Measurements from ENCODE around the gene UBE2N. TPM values are rescaled to one million over a fixed set of nuclear protein-coding genes. Genes with fewer than 3 reads are reported as not detected.

UBE2N gene
- total RNA-seq, 1 donor from 2014 or later, result 118 TPM

- no peak for DNase-seq (ENCODE audit: low read depth in 2 of 2)
These were observed 83.7 kb downstream of the UBE2N start for GRCh38 chr12:93358058-93358457.

- no peak for DNase-seq (ENCODE audit: low read depth in 2 of 2)
These were observed 85.5 kb downstream of the UBE2N start for GRCh38 chr12:93356214-93356613.

Other genes with a start within 250 kb of the UBE2N start
- gene NUDT4, start 64.0 kb downstream of the UBE2N start, total RNA-seq, result 71.8 and 85.6 TPM in 2 replicates
- 37.9 and 44.9 TPM in 2 replicates for gene MRPL42, start 25.6 kb upstream of the UBE2N start, total RNA-seq
- 45.5 and 72.4 TPM in 2 replicates for gene SOCS2, start 130.7 kb upstream of the UBE2N start, total RNA-seq
- 9.3 and 9.4 TPM in 2 replicates for gene CRADD, start 235.4 kb upstream of the UBE2N start, total RNA-seq

Measured in lung microvascular endothelial cell (primary cell).